Measurements from ENCODE around the gene A1BG. TPM values are rescaled to one million over a fixed set of nuclear protein-coding genes. Genes with fewer than 3 reads are reported as not detected.

Gene A1BG
- total RNA-seq, 2 experiments from 2014 or later: 35.2 to 36.2 TPM

- CTCF ChIA-PET: interaction anchor here (0.7 to 1.1 kb wide), 2 partner anchors 8 to 12 kb away, joined by 3 read pairs; partner anchors contain the start of gene ZSCAN22
- Mint-ChIP-seq H3K27ac (no peak overlapping the region), H3K36me3 (ENCODE audit: low read depth) (peaks cover 45% of the 10 kb centered on the region), H3K4me3 (no peak overlapping the region), H3K9me3 (no peaks in the 10 kb centered on the region), H3K27me3 (no peaks in the 10 kb centered on the region), H3K4me1 (ENCODE audit: low read depth) (peaks cover 6% of the 10 kb centered on the region)
- intact Hi-C loops (cut with micrococcal nuclease): no loop called here
- DNase-seq (no peak), ATAC-seq (no peak)
- TF ChIP-seq, protein P1, sequence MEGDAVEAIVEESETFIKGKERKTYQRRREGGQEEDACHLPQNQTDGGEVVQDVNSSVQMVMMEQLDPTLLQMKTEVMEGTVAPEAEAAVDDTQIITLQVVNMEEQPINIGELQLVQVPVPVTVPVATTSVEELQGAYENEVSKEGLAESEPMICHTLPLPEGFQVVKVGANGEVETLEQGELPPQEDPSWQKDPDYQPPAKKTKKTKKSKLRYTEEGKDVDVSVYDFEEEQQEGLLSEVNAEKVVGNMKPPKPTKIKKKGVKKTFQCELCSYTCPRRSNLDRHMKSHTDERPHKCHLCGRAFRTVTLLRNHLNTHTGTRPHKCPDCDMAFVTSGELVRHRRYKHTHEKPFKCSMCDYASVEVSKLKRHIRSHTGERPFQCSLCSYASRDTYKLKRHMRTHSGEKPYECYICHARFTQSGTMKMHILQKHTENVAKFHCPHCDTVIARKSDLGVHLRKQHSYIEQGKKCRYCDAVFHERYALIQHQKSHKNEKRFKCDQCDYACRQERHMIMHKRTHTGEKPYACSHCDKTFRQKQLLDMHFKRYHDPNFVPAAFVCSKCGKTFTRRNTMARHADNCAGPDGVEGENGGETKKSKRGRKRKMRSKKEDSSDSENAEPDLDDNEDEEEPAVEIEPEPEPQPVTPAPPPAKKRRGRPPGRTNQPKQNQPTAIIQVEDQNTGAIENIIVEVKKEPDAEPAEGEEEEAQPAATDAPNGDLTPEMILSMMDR (IDR thresholded peaks at IDR 0.05): no peak
- POLR2A ChIA-PET: interaction anchor here (1.2 kb wide), 1 partner anchor 18 kb away, joined by 4 read pairs; no protein-coding TSS in a partner anchor
Observed at GRCh38 chr19:58338825-58339558, 14.3 kb downstream of the A1BG start.

GRCh38 chr19:58338336-58338735 lies 15.0 kb downstream of the A1BG start:
- Mint-ChIP-seq H3K4me1 (ENCODE audit: low read depth) (peaks cover 6% of the 10 kb centered on the region), H3K4me3 (no peak overlapping the region), H3K27me3 (no peaks in the 10 kb centered on the region), H3K9me3 (no peaks in the 10 kb centered on the region), H3K36me3 (ENCODE audit: low read depth) (peaks cover 42% of the 10 kb centered on the region), H3K27ac (no peak overlapping the region)
- ChIA-PET CTCF (interaction anchor here (1.1 kb wide), 1 partner anchor 9 kb away, joined by 3 read pairs; no protein-coding TSS in a partner anchor), POLR2A (no interaction called here)
- no peak for DNase-seq
- no peak for ATAC-seq
- TF ChIP-seq, protein P1 (IDR thresholded peaks at IDR 0.05): no peak
- intact Hi-C loops (cut with micrococcal nuclease): no loop called here

DNA sequence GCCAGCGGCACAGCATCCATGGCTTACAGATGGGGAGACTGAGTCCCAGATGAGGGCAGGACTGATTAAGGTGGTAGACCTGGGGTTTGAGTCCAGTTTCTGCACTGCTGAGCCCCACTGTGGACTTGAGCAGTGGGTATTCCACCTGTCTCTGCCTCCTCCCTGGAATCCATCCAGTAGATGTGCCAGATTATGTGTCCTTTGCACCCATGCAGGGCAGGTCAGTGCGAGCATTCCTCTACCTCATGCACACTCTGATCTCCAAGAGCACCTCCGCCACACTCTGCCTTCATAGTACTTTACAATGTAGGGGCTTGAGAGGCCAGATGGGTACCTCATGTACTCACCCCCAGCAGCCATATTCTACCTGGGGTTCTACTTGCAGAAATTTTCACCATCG lies 16.5 kb downstream of the A1BG start:
- ChIA-PET POLR2A (interaction anchor here (1.7 kb wide), 1 partner anchor 10 kb away, joined by 4 read pairs; no protein-coding TSS in a partner anchor), CTCF (no interaction called here)
- ATAC-seq (no peak), DNase-seq (no peak)
- TF ChIP-seq, protein P1 (IDR thresholded peaks at IDR 0.05): no peak
- intact Hi-C loops (cut with micrococcal nuclease): no loop called here
- no peak overlapping the region for H3K27ac Mint-ChIP-seq
- no peaks in the 10 kb centered on the region for H3K27me3 Mint-ChIP-seq
- no peak overlapping the region for H3K4me3 Mint-ChIP-seq
- H3K4me1 Mint-ChIP-seq (ENCODE audit: low read depth): peaks cover 6% of the 10 kb centered on the region
- H3K36me3 Mint-ChIP-seq (ENCODE audit: low read depth): peaks cover 38% of the 10 kb centered on the region
- H3K9me3 Mint-ChIP-seq: no peaks in the 10 kb centered on the region

GRCh38 chr19:58336216-58336615 lies 17.1 kb downstream of the A1BG start:
- Mint-ChIP-seq H3K9me3 (no peaks in the 10 kb centered on the region), H3K36me3 (ENCODE audit: low read depth) (peaks cover 36% of the 10 kb centered on the region), H3K4me1 (ENCODE audit: low read depth) (peaks cover 6% of the 10 kb centered on the region), H3K4me3 (no peak overlapping the region), H3K27me3 (no peaks in the 10 kb centered on the region), H3K27ac (no peak overlapping the region)
- DNase-seq: no peak
- ChIA-PET CTCF (no interaction called here), POLR2A (interaction anchor here (1.7 kb wide), 1 partner anchor 11 kb away, joined by 4 read pairs; no protein-coding TSS in a partner anchor)
- intact Hi-C loops (cut with micrococcal nuclease): no loop called here
- TF ChIP-seq, protein P1 (IDR thresholded peaks at IDR 0.05): no peak
- ATAC-seq: no peak

DNA sequence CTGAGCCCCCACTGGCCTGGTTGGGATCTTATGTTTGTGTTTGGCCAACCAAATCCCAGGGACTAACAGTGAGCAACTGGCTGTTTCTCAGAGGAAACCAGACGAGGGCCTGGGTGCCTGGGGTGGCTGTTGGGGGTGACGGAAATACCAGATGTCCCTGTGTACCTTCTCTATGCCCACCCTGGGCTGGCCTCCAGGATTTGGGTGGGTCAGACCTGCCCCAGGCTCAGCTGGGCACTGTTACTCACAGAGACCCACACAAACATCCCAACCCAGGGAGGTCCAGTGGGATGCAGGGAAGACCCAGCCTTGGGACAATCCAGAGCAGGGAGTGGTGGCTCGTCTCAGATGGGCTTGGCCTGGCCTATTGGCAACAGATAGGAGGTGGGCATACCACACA lies 17.7 kb downstream of the A1BG start:
- peaks cover 6% of the 10 kb centered on the region for H3K4me1 Mint-ChIP-seq (ENCODE audit: low read depth)
- H3K27me3 Mint-ChIP-seq: no peaks in the 10 kb centered on the region
- ChIA-PET POLR2A (interaction anchor here (1.7 kb wide), 1 partner anchor 11 kb away, joined by 4 read pairs; no protein-coding TSS in a partner anchor), CTCF (no interaction called here)
- no peak overlapping the region for H3K27ac Mint-ChIP-seq
- H3K9me3 Mint-ChIP-seq: no peaks in the 10 kb centered on the region
- DNase-seq (no peak), ATAC-seq (no peak)
- H3K4me3 Mint-ChIP-seq: no peak overlapping the region
- TF ChIP-seq, protein P1 (IDR thresholded peaks at IDR 0.05): no peak
- intact Hi-C loops (cut with micrococcal nuclease): no loop called here
- H3K36me3 Mint-ChIP-seq (ENCODE audit: low read depth): peaks cover 33% of the 10 kb centered on the region

All from activated CD8-positive, alpha-beta T cell treated with anti-CD3 and anti-CD28 coated beads for 36 hours (primary cell).